ENCODE data around the gene CADM2.

CADM2 gene

GRCh38 chr3:85576697-85577200, 618.0 kb downstream of the CADM2 start:
- DNase-seq, result no peak

GRCh38 chr3:85584779-85585356, 626.1 kb downstream of the CADM2 start:
- no peak for DNase-seq

GRCh38 chr3:85586018-85586417, 627.2 kb downstream of the CADM2 start:
- DNase-seq, result no peak

GRCh38 chr3:85589145-85589544, 630.4 kb downstream of the CADM2 start:
- DNase-seq, result no peak

- no peak for DNase-seq
Observed at GRCh38 chr3:85591451-85591850, 632.7 kb downstream of the CADM2 start.

GRCh38 chr3:85592256-85592655, 633.5 kb downstream of the CADM2 start:
- no peak for DNase-seq

GRCh38 chr3:85594676-85595075, 635.9 kb downstream of the CADM2 start:
- no peak for DNase-seq

GRCh38 chr3:85603378-85603777, 644.6 kb downstream of the CADM2 start:
- DNase-seq, result no peak

GRCh38 chr3:85604641-85605040, 645.9 kb downstream of the CADM2 start:
- DNase-seq, result no peak

GRCh38 chr3:85605066-85605465, 646.3 kb downstream of the CADM2 start:
- DNase-seq, result no peak

GRCh38 chr3:85626662-85627061, 667.9 kb downstream of the CADM2 start:
- no peak for DNase-seq

- DNase-seq, result no peak
Observed at GRCh38 chr3:85627932-85628331, 669.1 kb downstream of the CADM2 start.

GRCh38 chr3:85631070-85631469, 672.3 kb downstream of the CADM2 start:
- no peak for DNase-seq

- no peak for DNase-seq
Observed at GRCh38 chr3:85632921-85633320, 674.1 kb downstream of the CADM2 start.

- no peak for DNase-seq
Observed at GRCh38 chr3:85652360-85652759, 693.6 kb downstream of the CADM2 start.

- no peak for DNase-seq
Observed at GRCh38 chr3:85660451-85660850, 701.7 kb downstream of the CADM2 start.

GRCh38 chr3:85662462-85662861, 703.7 kb downstream of the CADM2 start:
- no peak for DNase-seq

GRCh38 chr3:85667744-85668143, 709.0 kb downstream of the CADM2 start:
- no peak for DNase-seq

GRCh38 chr3:85670634-85671205, 711.9 kb downstream of the CADM2 start:
- no peak for DNase-seq

GRCh38 chr3:85672761-85673160, 714.0 kb downstream of the CADM2 start:
- no peak for DNase-seq

- no peak for DNase-seq
Observed at GRCh38 chr3:85678713-85679112, 719.9 kb downstream of the CADM2 start.

- no peak for DNase-seq
Observed at GRCh38 chr3:85681906-85682305, 723.1 kb downstream of the CADM2 start.

GRCh38 chr3:85691196-85691595, 732.4 kb downstream of the CADM2 start:
- no peak for DNase-seq

- DNase-seq, result no peak
Observed at GRCh38 chr3:85697156-85697555, 738.4 kb downstream of the CADM2 start.

- no peak for DNase-seq
Observed at GRCh38 chr3:85706130-85706529, 747.3 kb downstream of the CADM2 start.

All from inflammatory macrophage treated with lipopolysaccharide for 1 hour (primary cell).